K562 (cell line): ENCODE data around the gene PAFAH1B1. TPM values are rescaled to one million over a fixed set of nuclear protein-coding genes. Genes with fewer than 3 reads are reported as not detected.

ENCODE experiments used
- CBX2 ChIP-seq: fragments of 200-600 bp; sonication (generic); IDR thresholded peaks from one replicate; pipeline ENCODE4 v1.6.1; 2012; ENCODE audit warnings: mild to moderate bottlenecking, low read length, inconsistent platforms; ENCODE audit not compliant: insufficient read depth, poor library complexity, severe bottlenecking
- CEBPG ChIP-seq, 3 experiments: fragments of 200-800 bp in 1 of 3; sonication (Bioruptor generic) in 1 of 3; sonication (generic) in 1 of 3; formaldehyde crosslinking in 1 of 3; IDR thresholded peaks in 2 of 3; conservative IDR thresholded peaks in 1 of 3; 2 replicates each; pipeline versions ENCODE4 v1.6.1 to v1.8.0; 2016 to 2022; ENCODE audit warnings: missing compliant biosample characterization in 2 of 3, missing genetic modification characterization in 2 of 3, mild to moderate bottlenecking in 1 of 3, missing genetic modification reagents in 1 of 3
- ETV5 ChIP-seq: sonication (generic); formaldehyde crosslinking; IDR thresholded peaks from 2 replicates; pipeline ENCODE4 v1.4.0; 2020; ENCODE audit warnings: low read depth, mild to moderate bottlenecking, missing genetic modification reagents
- FUS ChIP-seq: fragments of 200-400 bp; formaldehyde crosslinking; optimal IDR thresholded peaks from 2 replicates; pipeline ENCODE3; 2017; ENCODE audit warnings: low read depth, low read length
- GATAD2A ChIP-seq: fragments of 450-650 bp; IDR thresholded peaks from 2 replicates; pipeline ENCODE4 v1.6.1; 2017
- KLF16 ChIP-seq: IDR thresholded peaks from 2 replicates; pipeline ENCODE4 v1.6.1; 2016; ENCODE audit warnings: antibody characterized with exemption
- MCM7 ChIP-seq, 2 experiments: fragments of 450-650 bp; IDR thresholded peaks; 2 replicates each; pipeline ENCODE4 v1.6.1; 2016 to 2018
- PTBP1 ChIP-seq: fragments of 200-400 bp; formaldehyde crosslinking; IDR thresholded peaks from 2 replicates; pipeline ENCODE4 v1.6.1; 2017; ENCODE audit warnings: low read depth, low read length
- PYGO2 ChIP-seq: fragments of 450-650 bp; IDR thresholded peaks from 2 replicates; pipeline ENCODE4 v1.6.1; 2016; ENCODE audit warnings: mild to moderate bottlenecking, missing genetic modification characterization, moderate library complexity, missing compliant biosample characterization
- RCOR1 ChIP-seq, 2 experiments: IDR thresholded peaks; 2 replicates each; pipeline ENCODE4 v1.6.1; 2012; ENCODE audit warnings: low read depth in 2 of 2, low read length in 2 of 2, borderline replicate concordance in 1 of 2, improper control_type of control experiment in 1 of 2
- RUNX1 ChIP-seq: sonication (generic); IDR thresholded peaks from 2 replicates; pipeline ENCODE4 v1.6.1; 2016; ENCODE audit warnings: antibody characterized with exemption, low read depth
- SRSF3 ChIP-seq: fragments of 200-400 bp; formaldehyde crosslinking; IDR thresholded peaks from 2 replicates; pipeline ENCODE4 v1.6.1; 2016; ENCODE audit warnings: mild to moderate bottlenecking, low read length, moderate library complexity; ENCODE audit not compliant: insufficient read depth
- STAT5B ChIP-seq: fragments of 250-450 bp; sonication (Bioruptor Pico); IDR thresholded peaks from 2 replicates; pipeline ENCODE4 v1.8.0; 2021; ENCODE audit warnings: mild to moderate bottlenecking, inconsistent platforms
- ZNF140 ChIP-seq: fragments of 250-450 bp; sonication (Bioruptor Pico); IDR thresholded peaks from 2 replicates; pipeline ENCODE4 v1.8.0; 2021; ENCODE audit warnings: moderate library complexity, mild to moderate bottlenecking, inconsistent platforms
- ZNF384 ChIP-seq: IDR thresholded peaks from 2 replicates; pipeline ENCODE4 v1.6.1; 2012; ENCODE audit warnings: low read depth, low read length, improper control_type of control experiment
- ZNF408 ChIP-seq: fragments of 250-450 bp; sonication (Bioruptor Pico); IDR thresholded peaks from 2 replicates; pipeline ENCODE4 v1.4.0; 2020; ENCODE audit warnings: low read depth, mild to moderate bottlenecking, moderate library complexity
- ZNF764 ChIP-seq: fragments of 250-450 bp; sonication (Bioruptor Pico); IDR thresholded peaks from 2 replicates; pipeline ENCODE4 v1.4.0; 2020; ENCODE audit warnings: low read depth, mild to moderate bottlenecking, moderate library complexity
- polyA plus RNA-seq, 8 experiments: library from polyadenylated mRNA; depleted of rRNA in 4 of 8; stranded (reverse) in 5 of 8; unstranded in 3 of 8; fragments of >200 nt; fragmentation: Nextera tagmentation in 2 of 8; fragmentation: Illumina TruSeq in 1 of 8; extraction: Ambion mirVana in 2 of 8; extraction: Trizol in 1 of 8; gene quantifications; 2 replicates each; pipeline versions ENCODE4 v1.2.1 to v1.2.3, GENCODE V29; 2011 to 2014; ENCODE audit warnings: inconsistent platforms in 1 of 8, missing spikeins in 1 of 8
- total RNA-seq, 7 experiments: library from RNA; depleted of rRNA in 6 of 7; stranded (reverse); fragments of >200 nt in 6 of 7; fragmentation: Illumina TruSeq in 2 of 7; extraction: Trizol in 2 of 7; gene quantifications; 2 replicates each; pipeline versions ENCODE4 v1.2.1 to v1.2.3, GENCODE V29; 2011 to 2021; ENCODE audit warnings: low replicate concordance in 1 of 7
- TF ChIP-seq, protein P1 (sequence below): IDR thresholded peaks from 2 replicates; pipeline ENCODE4 v1.6.1; 2011; ENCODE audit warnings: borderline replicate concordance, low read depth, mild to moderate bottlenecking, moderate library complexity, low read length; ENCODE audit not compliant: insufficient read depth, poor library complexity, severe bottlenecking
- TF ChIP-seq, protein P2 (sequence below): fragments of 250-450 bp; sonication (Bioruptor Pico); IDR thresholded peaks from 2 replicates; pipeline ENCODE4 v1.6.1; 2021; ENCODE audit warnings: mild to moderate bottlenecking
- TF ChIP-seq, protein P3 (sequence below): sonication (generic); formaldehyde crosslinking; IDR thresholded peaks from 2 replicates; pipeline ENCODE4 v1.8.0; 2022; ENCODE audit warnings: mild to moderate bottlenecking, missing genetic modification reagents
- TF ChIP-seq, protein P4 (sequence below): sonication (generic); formaldehyde crosslinking; IDR thresholded peaks from 2 replicates; pipeline ENCODE4 v1.9.0; 2022; ENCODE audit warnings: mild to moderate bottlenecking, missing genetic modification reagents

The PAFAH1B1 gene
- total and polyA plus RNA-seq, 9 of the 15 experiments (the other 6 are each of a cell fraction or from before 2014, with no cell fraction given), result 23.3 to 66.4 (median 40.2) TPM

DNA sequence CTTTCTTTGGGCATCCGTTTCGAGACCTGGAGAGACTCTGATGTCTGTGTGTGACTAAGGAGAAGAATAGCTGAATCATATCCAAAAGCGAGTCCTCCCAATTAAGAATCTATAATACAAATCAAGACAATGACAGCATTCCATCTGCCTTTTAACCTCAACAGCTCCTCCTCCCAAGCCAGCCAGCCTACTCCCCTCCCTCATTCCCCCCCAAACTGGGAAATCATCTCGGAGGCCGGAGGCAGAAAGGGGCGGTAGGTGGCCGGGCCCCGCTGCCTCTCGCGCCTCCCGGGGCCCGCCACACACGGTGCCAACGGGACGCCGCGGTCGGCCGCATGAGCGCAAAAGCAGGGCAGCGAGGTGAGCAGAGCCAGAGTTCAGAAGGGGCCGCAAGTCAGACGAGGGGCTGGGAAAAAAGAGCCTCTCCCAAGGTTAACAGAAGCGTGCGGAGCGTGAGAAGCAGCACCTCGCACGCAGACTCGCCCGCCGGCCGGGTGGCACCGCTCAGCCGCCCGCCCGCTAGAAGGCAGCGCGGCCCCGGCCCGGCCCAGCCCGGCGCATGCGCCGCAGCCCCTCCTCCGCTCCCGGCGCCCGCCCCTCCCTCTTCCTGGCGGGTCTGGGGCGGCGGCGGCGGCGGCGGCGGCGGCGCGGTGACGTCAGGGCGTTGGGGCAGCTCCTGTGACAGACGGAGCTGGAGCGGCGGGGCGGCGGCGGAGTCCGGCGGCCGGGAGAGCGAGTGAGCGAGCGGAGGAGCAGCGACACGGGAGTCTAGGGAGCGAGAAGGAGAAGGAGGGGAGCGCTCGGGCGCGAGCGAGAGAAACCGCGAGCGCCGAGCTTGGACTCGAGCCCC is at the start of gene PAFAH1B1 (continued):
- TF ChIP-seq CBX2, result no peak
- TF ChIP-seq FUS, result no peak
- no peak for TF ChIP-seq ZNF764 (CRISPR knock-in tag)
- TF ChIP-seq RUNX1, result no peak
- no peak for TF ChIP-seq ZNF140 (CRISPR knock-in tag)
- TF ChIP-seq GATAD2A, result 0 out of 2 replicates have a peak, but pooled peaks have one; percentile 34
- no peak for TF ChIP-seq PYGO2 (tag)
- TF ChIP-seq, protein P1, sequence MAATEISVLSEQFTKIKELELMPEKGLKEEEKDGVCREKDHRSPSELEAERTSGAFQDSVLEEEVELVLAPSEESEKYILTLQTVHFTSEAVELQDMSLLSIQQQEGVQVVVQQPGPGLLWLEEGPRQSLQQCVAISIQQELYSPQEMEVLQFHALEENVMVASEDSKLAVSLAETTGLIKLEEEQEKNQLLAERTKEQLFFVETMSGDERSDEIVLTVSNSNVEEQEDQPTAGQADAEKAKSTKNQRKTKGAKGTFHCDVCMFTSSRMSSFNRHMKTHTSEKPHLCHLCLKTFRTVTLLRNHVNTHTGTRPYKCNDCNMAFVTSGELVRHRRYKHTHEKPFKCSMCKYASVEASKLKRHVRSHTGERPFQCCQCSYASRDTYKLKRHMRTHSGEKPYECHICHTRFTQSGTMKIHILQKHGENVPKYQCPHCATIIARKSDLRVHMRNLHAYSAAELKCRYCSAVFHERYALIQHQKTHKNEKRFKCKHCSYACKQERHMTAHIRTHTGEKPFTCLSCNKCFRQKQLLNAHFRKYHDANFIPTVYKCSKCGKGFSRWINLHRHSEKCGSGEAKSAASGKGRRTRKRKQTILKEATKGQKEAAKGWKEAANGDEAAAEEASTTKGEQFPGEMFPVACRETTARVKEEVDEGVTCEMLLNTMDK, result peak; percentile 60
- TF ChIP-seq, protein P2, sequence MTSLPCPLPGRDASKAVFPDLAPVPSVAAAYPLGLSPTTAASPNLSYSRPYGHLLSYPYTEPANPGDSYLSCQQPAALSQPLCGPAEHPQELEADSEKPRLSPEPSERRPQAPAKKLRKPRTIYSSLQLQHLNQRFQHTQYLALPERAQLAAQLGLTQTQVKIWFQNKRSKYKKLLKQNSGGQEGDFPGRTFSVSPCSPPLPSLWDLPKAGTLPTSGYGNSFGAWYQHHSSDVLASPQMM (CRISPR knock-in tag), result no peak
- no peak for TF ChIP-seq ETV5 (CRISPR knock-in tag)
- TF ChIP-seq KLF16, result no peak
- no peak for TF ChIP-seq MCM7 (IDR thresholded peaks at IDR 0.05)
- TF ChIP-seq SRSF3, result no peak
- no peak for TF ChIP-seq CEBPG (CRISPR knock-in tag; IDR thresholded peaks at IDR 0.05)
- no peak for TF ChIP-seq CEBPG (tag; conservative IDR thresholded peaks at IDR 0.05 in 1 of 2, IDR thresholded peaks at IDR 0.05 in 1 of 2)
- TF ChIP-seq, protein P3, sequence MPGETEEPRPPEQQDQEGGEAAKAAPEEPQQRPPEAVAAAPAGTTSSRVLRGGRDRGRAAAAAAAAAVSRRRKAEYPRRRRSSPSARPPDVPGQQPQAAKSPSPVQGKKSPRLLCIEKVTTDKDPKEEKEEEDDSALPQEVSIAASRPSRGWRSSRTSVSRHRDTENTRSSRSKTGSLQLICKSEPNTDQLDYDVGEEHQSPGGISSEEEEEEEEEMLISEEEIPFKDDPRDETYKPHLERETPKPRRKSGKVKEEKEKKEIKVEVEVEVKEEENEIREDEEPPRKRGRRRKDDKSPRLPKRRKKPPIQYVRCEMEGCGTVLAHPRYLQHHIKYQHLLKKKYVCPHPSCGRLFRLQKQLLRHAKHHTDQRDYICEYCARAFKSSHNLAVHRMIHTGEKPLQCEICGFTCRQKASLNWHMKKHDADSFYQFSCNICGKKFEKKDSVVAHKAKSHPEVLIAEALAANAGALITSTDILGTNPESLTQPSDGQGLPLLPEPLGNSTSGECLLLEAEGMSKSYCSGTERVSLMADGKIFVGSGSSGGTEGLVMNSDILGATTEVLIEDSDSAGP (CRISPR knock-in tag), result no peak
- TF ChIP-seq, protein P4, sequence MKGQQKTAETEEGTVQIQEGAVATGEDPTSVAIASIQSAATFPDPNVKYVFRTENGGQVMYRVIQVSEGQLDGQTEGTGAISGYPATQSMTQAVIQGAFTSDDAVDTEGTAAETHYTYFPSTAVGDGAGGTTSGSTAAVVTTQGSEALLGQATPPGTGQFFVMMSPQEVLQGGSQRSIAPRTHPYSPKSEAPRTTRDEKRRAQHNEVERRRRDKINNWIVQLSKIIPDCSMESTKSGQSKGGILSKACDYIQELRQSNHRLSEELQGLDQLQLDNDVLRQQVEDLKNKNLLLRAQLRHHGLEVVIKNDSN (CRISPR knock-in tag), result no peak
- no peak for TF ChIP-seq PTBP1
- no peak for TF ChIP-seq ZNF384
- no peak for TF ChIP-seq STAT5B (CRISPR knock-in tag)
- TF ChIP-seq ZNF408 (CRISPR knock-in tag), result no peak
- TF ChIP-seq RCOR1 (IDR thresholded peaks at IDR 0.05; ENCODE audit: borderline replicate concordance in 1 of 2, low read depth in 2 of 2, low read length in 2 of 2), result no peak
